RWPE1 (cell line): Measurements from ENCODE around the gene COL5A1.

Experiments
- CTCF ChIA-PET: fragments of 350-600 bp; sonication (Branson Sonifier 250); formaldehyde crosslinking; extraction: SDS; loops from one replicate; lab custom pipeline; 2021; lab: Yijun Ruan, JAX
- POLR2A ChIA-PET: fragments of 400-600 bp; formaldehyde crosslinking; extraction: SDS; loops from one replicate; lab custom pipeline; 2020; ENCODE audit warnings: antibody characterized with exemption; ENCODE audit not compliant: low non-redundant PET; lab: Yijun Ruan, JAX
- DNase-seq: peaks from one replicate; pipeline ENCODE4 v3.0.0; 2012; ENCODE audit warnings: low spot score
- H3K27ac ChIP-seq: fragments of 450-650 bp; 2 replicates; pipeline ENCODE4 v1.5.1; 2017
- CTCF ChIP-seq: fragments of 450-650 bp; conservative IDR thresholded peaks from 2 replicates; pipeline ENCODE4 v1.5.1; 2017; ENCODE audit warnings: low read depth, mild to moderate bottlenecking

COL5A1 gene

GRCh38 chr9:134837529-134837928, 195.9 kb downstream of the COL5A1 start:
- POLR2A ChIA-PET = no interaction called here
- H3K27ac ChIP-seq = no peak overlapping the region
- no peak for TF ChIP-seq CTCF
- no peak for DNase-seq
- CTCF ChIA-PET = interaction anchor here (0.6 kb wide), 1 partner anchor 1459 kb away, joined by 5 read pairs; no protein-coding TSS in a partner anchor

GRCh38 chr9:134838651-134839454, 197.2 kb downstream of the COL5A1 start:
- no peak for TF ChIP-seq CTCF
- CTCF ChIA-PET = interaction anchor here (0.5 kb wide), 1 partner anchor 9 kb away, joined by 3 read pairs; no protein-coding TSS in a partner anchor
- DNase-seq = no peak
- no peak overlapping the region for H3K27ac ChIP-seq
- POLR2A ChIA-PET = no interaction called here

- H3K27ac ChIP-seq = no peak overlapping the region
- ChIA-PET CTCF (no interaction called here), POLR2A (no interaction called here)
- no peak for TF ChIP-seq CTCF
- no peak for DNase-seq
Observed at GRCh38 chr9:134839455-134840125, 198.0 kb downstream of the COL5A1 start.

- ChIA-PET CTCF (interaction anchor here (0.6 kb wide), 2 partner anchors 128 to 377 kb away, joined by 4 read pairs; no protein-coding TSS in a partner anchor), POLR2A (interaction anchor here (0.6 kb wide), 1 partner anchor 18 kb away, joined by 5 read pairs; no protein-coding TSS in a partner anchor)
- H3K27ac ChIP-seq = peak overlapping the region; percentile 44
- no peak for DNase-seq
- no peak for TF ChIP-seq CTCF
Observed at GRCh38 chr9:134840511-134840910, 198.9 kb downstream of the COL5A1 start.

- H3K27ac ChIP-seq = peak overlapping the region; percentile 44
- DNase-seq = no peak
- no peak for TF ChIP-seq CTCF
- CTCF ChIA-PET = interaction anchor here (0.7 kb wide), 1 partner anchor 548 kb away, joined by 3 read pairs; no protein-coding TSS in a partner anchor
- POLR2A ChIA-PET = no interaction called here
Observed at GRCh38 chr9:134841180-134841904, 199.7 kb downstream of the COL5A1 start.

GRCh38 chr9:134842321-134842720, 200.7 kb downstream of the COL5A1 start:
- H3K27ac ChIP-seq = peak overlapping the region; percentile 44
- TF ChIP-seq CTCF = no peak
- ChIA-PET POLR2A (no interaction called here), CTCF (interaction anchor here (0.7 kb wide), 1 partner anchor 15 kb away, joined by 3 read pairs; no protein-coding TSS in a partner anchor)
- no peak for DNase-seq
